Calu3 (cell line): Measurements from ENCODE around the gene AMPH. TPM values are rescaled to one million over a fixed set of nuclear protein-coding genes. Genes with fewer than 3 reads are reported as not detected.

ENCODE experiments used
- BruUV-seq: library from RNA; stranded (reverse); fragments of 400-500 nt; replicated peaks from 2 replicates; lab custom pipeline; 2021; lab: Mats Ljungman, UMichigan
- CTCF ChIA-PET: fragments of 300-600 bp; sonication (Branson Sonifier 250); formaldehyde crosslinking; loops from one replicate; lab custom pipeline; 2022; ENCODE audit warnings: antibody characterized with exemption; lab: Charles Lee
- DNase-seq: peaks from one replicate; pipeline ENCODE4 v3.0.0; 2022
- H3K27ac Mint-ChIP-seq: one replicate; pipeline ENCODE4 v1.8.0; 2022; ENCODE audit warnings: mixed read lengths; ENCODE audit not compliant: unreplicated experiment
- H3K27me3 Mint-ChIP-seq: one replicate; pipeline ENCODE4 v1.8.0; 2022; ENCODE audit warnings: mixed read lengths; ENCODE audit not compliant: unreplicated experiment
- H3K36me3 Mint-ChIP-seq: one replicate; pipeline ENCODE4 v1.8.0; 2022; ENCODE audit warnings: mild to moderate bottlenecking, moderate library complexity, mixed read lengths; ENCODE audit not compliant: insufficient read depth, unreplicated experiment
- H3K4me1 Mint-ChIP-seq: one replicate; pipeline ENCODE4 v1.8.0; 2022; ENCODE audit warnings: mild to moderate bottlenecking, low read depth, mixed read lengths; ENCODE audit not compliant: unreplicated experiment
- H3K4me3 Mint-ChIP-seq: one replicate; pipeline ENCODE4 v1.8.0; 2022; ENCODE audit warnings: mild to moderate bottlenecking, low read depth, moderate library complexity, mixed read lengths; ENCODE audit not compliant: unreplicated experiment
- H3K9me3 Mint-ChIP-seq: one replicate; pipeline ENCODE4 v1.8.0; 2022; ENCODE audit warnings: low read depth, mixed read lengths; ENCODE audit not compliant: unreplicated experiment
- intact Hi-C: fragments of 100-400 bp; cut with micrococcal nuclease; formaldehyde crosslinking; loops from one replicate; pipeline ENCODE4 v1.10.0; 2022; ENCODE audit not compliant: unreplicated experiment
- total RNA-seq: library from RNA; stranded (reverse); gene quantifications from 2 replicates; pipeline ENCODE4 v1.2.3, GENCODE V29; 2022
- TF ChIP-seq, protein P1 (sequence below): fragments of 200-600 bp; IDR thresholded peaks from one replicate; pipeline ENCODE4 v1.8.0; 2022; ENCODE audit warnings: antibody characterized with exemption; ENCODE audit not compliant: unreplicated experiment

AMPH gene
- total RNA-seq, 1 experiment from 2014 or later, result not detected

DNA sequence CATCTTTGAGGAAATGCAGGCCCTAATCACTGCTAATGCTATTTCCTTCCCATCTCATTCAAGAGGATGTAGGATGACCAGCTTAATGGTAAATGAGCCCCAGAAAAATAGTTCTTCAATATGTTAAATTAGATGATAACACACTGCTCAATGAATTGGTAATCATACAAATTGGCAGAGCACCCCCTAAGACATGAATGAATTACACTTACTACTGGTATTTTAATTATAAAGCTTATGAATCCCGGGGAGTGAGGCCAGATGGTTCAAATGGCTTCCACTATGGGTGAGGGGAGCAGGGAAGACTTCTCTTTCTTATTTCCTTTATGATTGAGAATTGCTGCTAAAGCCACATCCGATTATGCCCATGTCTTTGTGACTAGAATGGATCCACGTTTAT is 198.5 kb downstream of the AMPH start:
- DNase-seq, result no peak
- BruUV-seq, result no TSS peak

DNA sequence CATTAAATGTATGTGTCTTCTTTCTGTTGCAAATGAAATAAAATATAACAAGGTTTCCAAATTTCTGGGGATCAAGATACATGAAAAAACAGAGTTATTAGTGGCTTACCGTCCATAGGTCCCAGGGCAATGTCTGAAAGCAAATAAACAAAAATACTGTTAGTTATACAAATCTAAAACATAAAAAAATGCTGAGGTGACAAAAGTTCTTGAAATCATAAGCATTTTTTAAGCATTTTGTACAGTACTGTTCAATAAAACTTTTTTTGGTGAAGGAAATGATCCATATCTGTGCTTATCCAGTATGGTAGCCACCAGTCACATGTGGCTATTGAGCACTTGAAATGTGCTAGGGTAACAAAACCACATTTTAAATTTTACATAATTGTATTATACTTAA is 199.1 kb downstream of the AMPH start:
- Mint-ChIP-seq H3K27ac (no peak overlapping the region), H3K4me3 (no peak overlapping the region), H3K36me3 (no peaks in the 10 kb centered on the region), H3K9me3 (no peaks in the 10 kb centered on the region), H3K4me1 (no peaks in the 10 kb centered on the region), H3K27me3 (peaks cover 51% of the 10 kb centered on the region)
- CTCF ChIA-PET, result interaction anchor here (0.7 kb wide), 1 partner anchor 958 kb away, joined by 11 read pairs; no protein-coding TSS in a partner anchor
- DNase-seq, result no peak
- intact Hi-C loops, result no loop called here
- TF ChIP-seq, protein P1, sequence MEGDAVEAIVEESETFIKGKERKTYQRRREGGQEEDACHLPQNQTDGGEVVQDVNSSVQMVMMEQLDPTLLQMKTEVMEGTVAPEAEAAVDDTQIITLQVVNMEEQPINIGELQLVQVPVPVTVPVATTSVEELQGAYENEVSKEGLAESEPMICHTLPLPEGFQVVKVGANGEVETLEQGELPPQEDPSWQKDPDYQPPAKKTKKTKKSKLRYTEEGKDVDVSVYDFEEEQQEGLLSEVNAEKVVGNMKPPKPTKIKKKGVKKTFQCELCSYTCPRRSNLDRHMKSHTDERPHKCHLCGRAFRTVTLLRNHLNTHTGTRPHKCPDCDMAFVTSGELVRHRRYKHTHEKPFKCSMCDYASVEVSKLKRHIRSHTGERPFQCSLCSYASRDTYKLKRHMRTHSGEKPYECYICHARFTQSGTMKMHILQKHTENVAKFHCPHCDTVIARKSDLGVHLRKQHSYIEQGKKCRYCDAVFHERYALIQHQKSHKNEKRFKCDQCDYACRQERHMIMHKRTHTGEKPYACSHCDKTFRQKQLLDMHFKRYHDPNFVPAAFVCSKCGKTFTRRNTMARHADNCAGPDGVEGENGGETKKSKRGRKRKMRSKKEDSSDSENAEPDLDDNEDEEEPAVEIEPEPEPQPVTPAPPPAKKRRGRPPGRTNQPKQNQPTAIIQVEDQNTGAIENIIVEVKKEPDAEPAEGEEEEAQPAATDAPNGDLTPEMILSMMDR, result no peak
- no TSS peak for BruUV-seq

More for the DNA sequence above, 198.5 kb downstream of the AMPH start:
- H3K36me3 Mint-ChIP-seq, result no peaks in the 10 kb centered on the region
- H3K27me3 Mint-ChIP-seq, result peaks cover 51% of the 10 kb centered on the region
- TF ChIP-seq, protein P1, result no peak
- CTCF ChIA-PET, result interaction anchor here (0.5 kb wide), 1 partner anchor 497 kb away, joined by 3 read pairs; no protein-coding TSS in a partner anchor
- no peaks in the 10 kb centered on the region for H3K4me1 Mint-ChIP-seq
- intact Hi-C loops, result no loop called here
- no peak overlapping the region for H3K4me3 Mint-ChIP-seq
- no peaks in the 10 kb centered on the region for H3K9me3 Mint-ChIP-seq
- no peak overlapping the region for H3K27ac Mint-ChIP-seq

DNA sequence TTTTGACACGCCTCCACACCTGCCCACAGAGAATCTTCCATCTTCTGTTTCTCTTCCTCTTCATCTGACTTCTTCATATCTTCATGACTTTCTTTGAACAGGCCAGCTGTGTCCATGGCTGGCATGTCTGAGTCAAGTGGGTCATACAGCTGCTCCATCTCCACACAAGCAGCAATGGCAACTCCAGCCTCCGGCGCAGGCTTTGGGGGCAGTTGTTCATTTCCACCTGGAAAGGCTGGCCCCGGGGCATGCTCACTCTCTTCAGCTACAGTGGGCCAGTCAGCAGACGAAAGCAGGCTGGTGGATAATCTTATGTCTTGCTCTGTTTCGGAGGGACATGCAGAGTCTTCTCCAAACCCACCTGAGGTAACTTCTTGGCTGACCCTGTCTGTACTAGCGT is 202.1 kb downstream of the AMPH start:
- TF ChIP-seq, protein P1, result no peak
- intact Hi-C loops, result no loop called here
- Mint-ChIP-seq H3K9me3 (no peaks in the 10 kb centered on the region), H3K4me3 (no peak overlapping the region), H3K36me3 (no peaks in the 10 kb centered on the region), H3K27me3 (peaks cover 49% of the 10 kb centered on the region), H3K27ac (no peak overlapping the region), H3K4me1 (no peaks in the 10 kb centered on the region)
- BruUV-seq, result no TSS peak
- DNase-seq, result no peak
- CTCF ChIA-PET, result no interaction called here

DNA sequence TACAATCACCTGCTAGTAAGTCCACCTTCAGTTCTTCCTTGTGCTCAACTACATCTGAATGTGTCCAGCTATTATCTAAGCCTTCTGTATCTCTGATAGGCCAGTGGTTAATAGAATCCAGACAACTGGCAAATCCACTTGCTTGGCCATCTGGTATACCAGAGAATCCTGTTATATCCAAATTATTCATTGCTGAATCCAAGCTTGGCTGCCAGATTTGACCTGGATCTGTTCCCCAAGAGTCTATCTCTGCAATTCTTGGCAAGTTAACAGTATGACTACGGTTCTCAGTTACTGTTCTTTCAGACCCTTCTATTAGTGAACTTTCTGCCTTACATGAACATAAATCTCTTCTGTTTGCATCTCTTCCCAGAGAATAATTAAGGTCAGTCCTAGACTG is 203.1 kb downstream of the AMPH start:
- no peak for DNase-seq
- Mint-ChIP-seq H3K27me3 (peaks cover 59% of the 10 kb centered on the region), H3K27ac (no peak overlapping the region), H3K4me3 (no peak overlapping the region), H3K9me3 (no peaks in the 10 kb centered on the region), H3K4me1 (no peaks in the 10 kb centered on the region), H3K36me3 (no peaks in the 10 kb centered on the region)
- CTCF ChIA-PET, result no interaction called here
- intact Hi-C loops, result no loop called here
- no TSS peak for BruUV-seq
- TF ChIP-seq, protein P1, result no peak
